OCI-LY1 (cell line): ENCODE measurements around the gene WNT2B.

ENCODE experiments used
- H2AFZ ChIP-seq: fragments of 200-600 bp; sonication (generic), shearing (Covaris generic); 2 replicates; pipeline ENCODE4 v1.6.0; 2014; ENCODE audit warnings: antibody characterized with exemption, mild to moderate bottlenecking, low read length
- H3F3A ChIP-seq: fragments of 200-600 bp; sonication (generic), shearing (Covaris generic); 2 replicates; pipeline ENCODE4 v1.6.0; 2014; ENCODE audit warnings: mild to moderate bottlenecking, antibody characterized with exemption, low read length, moderate library complexity; ENCODE audit not compliant: insufficient read depth
- H3K27ac ChIP-seq: fragments of 200-600 bp; sonication (generic); 2 replicates; pipeline ENCODE4 v1.5.1; 2014; ENCODE audit warnings: low read length, mixed run types, mild to moderate bottlenecking, low read depth; ENCODE audit not compliant: poor library complexity, severe bottlenecking
- H3K27me3 ChIP-seq: fragments of 200-600 bp; sonication (generic); 2 replicates; pipeline ENCODE4 v1.6.0; 2014; ENCODE audit warnings: antibody characterized with exemption, mild to moderate bottlenecking, low read length, moderate library complexity; ENCODE audit not compliant: insufficient read depth
- H3K36me3 ChIP-seq: fragments of 200-600 bp; sonication (generic); 2 replicates; pipeline ENCODE4 v1.6.1; 2014; ENCODE audit warnings: mild to moderate bottlenecking, antibody characterized with exemption, low read length, moderate library complexity, mixed read lengths; ENCODE audit not compliant: insufficient read depth
- H3K4me1 ChIP-seq: fragments of 200-600 bp; sonication (generic); 2 replicates; pipeline ENCODE4 v1.5.1; 2014; ENCODE audit warnings: mild to moderate bottlenecking, low read length, moderate library complexity; ENCODE audit not compliant: insufficient read depth, severe bottlenecking
- H3K4me2 ChIP-seq: fragments of 200-600 bp; sonication (generic), shearing (Covaris generic); 2 replicates; pipeline ENCODE4 v1.6.1; 2014; ENCODE audit warnings: low read length
- H3K4me3 ChIP-seq: fragments of 200-600 bp; sonication (generic); 2 replicates; pipeline ENCODE4 v1.5.1; 2014; ENCODE audit warnings: low read length, low read depth, mild to moderate bottlenecking, mixed read lengths; ENCODE audit not compliant: poor library complexity, severe bottlenecking
- H3K79me2 ChIP-seq: fragments of 200-600 bp; shearing (Covaris generic); 2 replicates; pipeline ENCODE4 v1.6.1; 2016; ENCODE audit warnings: mixed run types, low read length, mixed read lengths; ENCODE audit not compliant: insufficient read depth
- H3K9ac ChIP-seq: fragments of 200-600 bp; sonication (generic), shearing (Covaris generic); 2 replicates; pipeline ENCODE4 v1.6.1; 2014; ENCODE audit warnings: mild to moderate bottlenecking, low read length, mixed read lengths
- H3K9me2 ChIP-seq: fragments of 200-600 bp; sonication (generic), shearing (Covaris generic); 2 replicates; pipeline ENCODE4 v1.6.1; 2014; ENCODE audit warnings: low read depth, mild to moderate bottlenecking, low read length, mixed read lengths
- H3K9me3 ChIP-seq: fragments of 200-600 bp; shearing (Covaris generic); 2 replicates; pipeline ENCODE4 v1.6.1; 2014; ENCODE audit warnings: low read length, mixed read lengths
- H4K20me1 ChIP-seq: fragments of 200-600 bp; sonication (generic), shearing (Covaris generic); 2 replicates; pipeline ENCODE4 v1.6.0; 2016; ENCODE audit warnings: mild to moderate bottlenecking, low read length; ENCODE audit not compliant: insufficient read depth
- CTCF ChIP-seq: fragments of 200-600 bp; sonication (generic), shearing (Covaris generic); IDR thresholded peaks from 2 replicates; pipeline ENCODE4 v1.5.1; 2017; ENCODE audit warnings: mild to moderate bottlenecking, antibody characterized with exemption, low read length, moderate library complexity, mixed read lengths
- EZH2 ChIP-seq: fragments of 200-600 bp; sonication (generic), shearing (Covaris generic); IDR thresholded peaks from 2 replicates; pipeline ENCODE4 v1.8.0; 2017; ENCODE audit warnings: borderline replicate concordance, mixed run types, mild to moderate bottlenecking, antibody characterized with exemption, low read length, moderate library complexity, mixed read lengths

The WNT2B gene

DNA sequence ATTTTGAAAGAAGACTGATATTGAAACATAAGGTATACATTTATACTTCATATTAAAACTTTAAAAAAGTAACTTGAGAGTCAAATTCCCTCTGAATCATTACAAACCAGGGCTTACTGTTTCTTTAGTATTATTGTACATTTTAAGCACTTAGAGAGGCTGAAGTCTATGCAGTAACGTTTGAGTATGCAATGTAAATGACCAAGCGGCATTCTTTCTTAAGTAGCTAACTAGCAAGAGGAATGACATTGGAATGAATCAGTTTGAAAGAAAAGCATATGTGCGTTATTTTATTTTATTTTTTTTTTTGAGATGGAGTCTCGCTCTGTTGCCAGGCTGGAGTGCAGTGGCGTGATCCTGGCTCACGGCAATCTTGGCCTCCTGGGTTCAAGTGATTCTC lies 24.3 kb downstream of the WNT2B start:
- H3K4me2 ChIP-seq, result no peak overlapping the region
- no peaks in the 10 kb centered on the region for H3K36me3 ChIP-seq
- H3K79me2 ChIP-seq, result no peaks in the 10 kb centered on the region
- H3K27me3 ChIP-seq, result no peaks in the 10 kb centered on the region
- no peaks in the 10 kb centered on the region for H3K9me3 ChIP-seq
- H3K27ac ChIP-seq, result no peak overlapping the region
- H3K9ac ChIP-seq, result no peak overlapping the region
- no peaks in the 10 kb centered on the region for H3F3A ChIP-seq
- no peaks in the 10 kb centered on the region for H3K9me2 ChIP-seq
- no peak overlapping the region for H2AFZ ChIP-seq
- no peak overlapping the region for H3K4me3 ChIP-seq
- no peaks in the 10 kb centered on the region for H4K20me1 ChIP-seq
- H3K4me1 ChIP-seq, result no peaks in the 10 kb centered on the region
- no peak for TF ChIP-seq EZH2
- TF ChIP-seq CTCF, result no peak

GRCh38 chr1:112536561-112536960 lies 27.8 kb downstream of the WNT2B start:
- Histone ChIP-seq H2AFZ (no peak overlapping the region), H3F3A (no peaks in the 10 kb centered on the region), H3K4me3 (no peak overlapping the region), H3K79me2 (no peaks in the 10 kb centered on the region), H3K9me2 (no peaks in the 10 kb centered on the region), H3K9me3 (no peaks in the 10 kb centered on the region), H3K27me3 (no peaks in the 10 kb centered on the region), H3K36me3 (no peaks in the 10 kb centered on the region), H4K20me1 (no peaks in the 10 kb centered on the region), H3K9ac (no peak overlapping the region), H3K4me1 (no peaks in the 10 kb centered on the region), H3K4me2 (no peak overlapping the region), H3K27ac (no peak overlapping the region)
- TF ChIP-seq EZH2 (no peak), CTCF (no peak)

- H3K4me1 ChIP-seq, result no peaks in the 10 kb centered on the region
- H3K9me2 ChIP-seq, result no peaks in the 10 kb centered on the region
- H3K27ac ChIP-seq, result no peak overlapping the region
- H4K20me1 ChIP-seq, result no peaks in the 10 kb centered on the region
- H3K4me2 ChIP-seq, result no peak overlapping the region
- H2AFZ ChIP-seq, result no peak overlapping the region
- H3K79me2 ChIP-seq, result no peaks in the 10 kb centered on the region
- H3F3A ChIP-seq, result no peaks in the 10 kb centered on the region
- TF ChIP-seq EZH2 (no peak), CTCF (no peak)
- no peak overlapping the region for H3K4me3 ChIP-seq
- no peaks in the 10 kb centered on the region for H3K27me3 ChIP-seq
- no peaks in the 10 kb centered on the region for H3K36me3 ChIP-seq
- H3K9me3 ChIP-seq, result no peaks in the 10 kb centered on the region
- H3K9ac ChIP-seq, result no peak overlapping the region
Observed at GRCh38 chr1:112537456-112537855, 28.7 kb downstream of the WNT2B start.
